ENCODE results near the gene RANBP2.
"Not testable (repeated sequence)": the region's sequence is repeated elsewhere in the genome, so short reads cannot be mapped to it uniquely, and the experiment has no call there.

DNA sequence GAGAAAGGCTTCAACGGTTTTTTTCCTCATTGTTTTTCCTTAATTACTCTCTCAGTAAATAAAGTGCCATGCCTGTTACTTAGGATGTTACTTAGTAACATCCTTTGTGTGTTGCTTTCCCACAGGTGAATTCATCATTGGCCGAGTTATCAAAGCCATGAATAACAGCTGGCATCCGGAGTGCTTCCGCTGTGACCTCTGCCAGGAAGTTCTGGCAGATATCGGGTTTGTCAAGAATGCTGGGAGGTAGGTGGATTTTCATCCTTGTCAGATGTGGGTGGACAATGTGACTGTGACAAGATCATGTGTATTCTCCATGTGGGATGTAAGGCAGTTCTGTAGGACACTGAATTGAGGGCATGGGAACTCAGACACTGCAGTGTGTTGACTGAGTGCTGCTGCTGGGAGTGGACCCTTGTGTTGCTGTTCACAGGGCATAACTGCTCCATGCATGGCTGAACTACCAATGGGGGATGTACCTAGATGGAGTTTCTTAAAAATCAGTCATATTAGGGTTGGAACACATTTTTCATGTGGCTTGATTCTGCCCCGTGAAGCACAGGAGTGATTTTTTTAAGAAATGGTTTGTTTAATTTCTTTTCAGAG is 47.0 kb upstream of the RANBP2 start:
- not testable (repeated sequence) for TF ChIP-seq POLR2A, CTCF (IDR thresholded peaks at IDR 0.05)
